Ovary (tissue), 3 donors: ENCODE data around the gene PRDM1.

Experiments
- EP300 ChIP-seq: sonication (generic); formaldehyde crosslinking; IDR thresholded peaks from one replicate; pipeline ENCODE4 v1.6.1; 2017; ENCODE audit warnings: antibody characterized with exemption
- POLR2A ChIP-seq: fragments of 450-650 bp; IDR thresholded peaks from one replicate; pipeline ENCODE4 v1.6.1; 2017; ENCODE audit warnings: antibody characterized with exemption, mild to moderate bottlenecking, moderate library complexity
- TF ChIP-seq, protein P1 (sequence below), 3 donors: fragments of 450-650 bp in 2 of 3; fragments of 200-600 bp in 1 of 3; IDR thresholded peaks; one replicate each; pipeline versions ENCODE4 v1.5.1 to v1.8.0; 2016 to 2022; ENCODE audit warnings: antibody characterized with exemption in 3 of 3, mild to moderate bottlenecking in 1 of 3
- donor health status: DM: no; HTN: no; CAD: no.

DNA sequence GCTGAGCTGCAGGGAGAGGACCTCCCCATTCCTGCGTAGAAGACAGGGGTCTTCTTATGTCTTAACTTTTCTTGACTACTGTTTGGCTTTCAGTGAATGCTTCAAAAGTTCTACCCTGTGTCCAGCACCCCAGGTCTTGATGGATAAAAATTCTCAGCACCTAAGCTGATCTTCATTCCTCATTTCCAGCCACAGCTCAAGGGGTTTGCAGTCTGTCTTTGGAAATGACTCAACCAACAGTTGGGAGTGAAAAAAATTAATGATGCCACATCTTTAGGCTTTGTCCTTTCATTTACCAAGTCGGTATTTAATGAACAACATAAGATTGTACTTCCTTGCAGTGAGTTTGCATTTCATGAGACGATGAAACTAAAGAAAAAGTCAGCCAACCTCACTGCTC lies 40.3 kb downstream of the PRDM1 start:
- TF ChIP-seq POLR2A, result no peak
- TF ChIP-seq, protein P1, sequence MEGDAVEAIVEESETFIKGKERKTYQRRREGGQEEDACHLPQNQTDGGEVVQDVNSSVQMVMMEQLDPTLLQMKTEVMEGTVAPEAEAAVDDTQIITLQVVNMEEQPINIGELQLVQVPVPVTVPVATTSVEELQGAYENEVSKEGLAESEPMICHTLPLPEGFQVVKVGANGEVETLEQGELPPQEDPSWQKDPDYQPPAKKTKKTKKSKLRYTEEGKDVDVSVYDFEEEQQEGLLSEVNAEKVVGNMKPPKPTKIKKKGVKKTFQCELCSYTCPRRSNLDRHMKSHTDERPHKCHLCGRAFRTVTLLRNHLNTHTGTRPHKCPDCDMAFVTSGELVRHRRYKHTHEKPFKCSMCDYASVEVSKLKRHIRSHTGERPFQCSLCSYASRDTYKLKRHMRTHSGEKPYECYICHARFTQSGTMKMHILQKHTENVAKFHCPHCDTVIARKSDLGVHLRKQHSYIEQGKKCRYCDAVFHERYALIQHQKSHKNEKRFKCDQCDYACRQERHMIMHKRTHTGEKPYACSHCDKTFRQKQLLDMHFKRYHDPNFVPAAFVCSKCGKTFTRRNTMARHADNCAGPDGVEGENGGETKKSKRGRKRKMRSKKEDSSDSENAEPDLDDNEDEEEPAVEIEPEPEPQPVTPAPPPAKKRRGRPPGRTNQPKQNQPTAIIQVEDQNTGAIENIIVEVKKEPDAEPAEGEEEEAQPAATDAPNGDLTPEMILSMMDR (IDR thresholded peaks at IDR 0.05), result no peak
- no peak for TF ChIP-seq EP300
